GM20431 (cell line): ENCODE results near the gene ANK3.

Source experiments
- in situ Hi-C: fragments of 300-500 bp; cut with MseI, MboI; formaldehyde crosslinking; loops from one replicate; pipeline ENCODE4 v1.15.0; 2020; ENCODE audit warnings: low sequenced_read_pairs; ENCODE audit not compliant: unreplicated experiment

ANK3 gene

GRCh38 chr10:60351191-60351853 lies 38.4 kb downstream of the ANK3 start:
- in situ Hi-C loops, result no loop called here

GRCh38 chr10:60350400-60350799 lies 39.3 kb downstream of the ANK3 start:
- in situ Hi-C loops, result no loop called here

GRCh38 chr10:60349426-60349825 lies 40.2 kb downstream of the ANK3 start:
- in situ Hi-C loops, result no loop called here

GRCh38 chr10:60348982-60349381 lies 40.7 kb downstream of the ANK3 start:
- in situ Hi-C loops, result no loop called here

GRCh38 chr10:60347270-60347669 lies 42.4 kb downstream of the ANK3 start:
- in situ Hi-C loops, result no loop called here

GRCh38 chr10:60346661-60347060 lies 43.0 kb downstream of the ANK3 start:
- in situ Hi-C loops, result no loop called here

GRCh38 chr10:60343254-60343653 lies 46.4 kb downstream of the ANK3 start:
- in situ Hi-C loops, result no loop called here

- in situ Hi-C loops, result no loop called here
Measured at GRCh38 chr10:60341969-60342368, 47.7 kb downstream of the ANK3 start.

- in situ Hi-C loops, result no loop called here
Measured at GRCh38 chr10:60340973-60341372, 48.7 kb downstream of the ANK3 start.

GRCh38 chr10:60339757-60340156 lies 49.9 kb downstream of the ANK3 start:
- in situ Hi-C loops, result no loop called here

- in situ Hi-C loops, result no loop called here
Measured at GRCh38 chr10:60338786-60339185, 50.9 kb downstream of the ANK3 start.

- in situ Hi-C loops, result no loop called here
Measured at GRCh38 chr10:60338002-60338564, 51.6 kb downstream of the ANK3 start.

GRCh38 chr10:60336901-60337630 lies 52.6 kb downstream of the ANK3 start:
- in situ Hi-C loops, result no loop called here

GRCh38 chr10:60335708-60336107 lies 54.0 kb downstream of the ANK3 start:
- in situ Hi-C loops, result no loop called here

- in situ Hi-C loops, result no loop called here
Measured at GRCh38 chr10:60334991-60335390, 54.7 kb downstream of the ANK3 start.

- in situ Hi-C loops, result no loop called here
Measured at GRCh38 chr10:60332371-60332770, 57.3 kb downstream of the ANK3 start.

GRCh38 chr10:60331886-60332285 lies 57.8 kb downstream of the ANK3 start:
- in situ Hi-C loops, result no loop called here

GRCh38 chr10:60323162-60323561 lies 66.5 kb downstream of the ANK3 start:
- in situ Hi-C loops, result no loop called here

GRCh38 chr10:60320666-60321065 lies 69.0 kb downstream of the ANK3 start:
- in situ Hi-C loops, result no loop called here

GRCh38 chr10:60316029-60316428 lies 73.6 kb downstream of the ANK3 start:
- in situ Hi-C loops, result no loop called here

GRCh38 chr10:60315311-60315710 lies 74.4 kb downstream of the ANK3 start:
- in situ Hi-C loops, result no loop called here
